ENCODE measurements around the gene METTL5.

DNA sequence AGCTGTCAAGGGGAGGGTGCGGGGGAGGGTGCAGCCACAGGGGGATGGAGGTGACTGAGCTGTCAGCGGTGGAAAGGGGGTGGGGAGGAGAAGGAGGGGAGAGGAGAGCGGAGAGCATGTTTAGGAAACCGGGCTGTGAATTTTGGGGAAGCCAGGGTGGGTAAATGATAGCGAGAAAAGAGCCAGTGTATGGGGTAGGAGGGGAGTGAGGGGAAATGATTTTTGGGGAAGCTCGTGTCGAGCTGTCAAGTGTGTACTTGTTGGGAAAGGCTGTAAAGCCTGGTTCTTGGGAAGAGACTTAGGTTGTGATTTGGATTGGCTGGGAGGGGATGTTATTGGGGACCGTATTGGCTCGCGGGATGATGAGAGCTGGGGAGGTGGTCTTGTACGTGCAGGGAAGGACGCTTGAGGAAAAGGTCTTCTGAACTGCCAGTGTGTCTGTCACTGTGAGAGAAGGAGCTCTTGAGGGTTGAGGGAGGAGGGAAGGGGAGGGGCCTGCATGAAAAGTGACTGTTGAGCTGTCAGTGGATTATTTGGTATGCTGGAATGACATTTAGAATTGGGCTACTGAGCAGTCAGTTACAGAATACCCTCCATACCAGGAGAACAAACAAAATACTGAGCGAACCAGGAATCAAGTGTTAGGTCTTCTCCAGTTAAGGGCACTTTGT, 3.6 kb upstream of the METTL5 start:
- TF ChIP-seq POLR2A (IDR thresholded peaks at IDR 0.05) = no peak
- TF ChIP-seq, protein P1, sequence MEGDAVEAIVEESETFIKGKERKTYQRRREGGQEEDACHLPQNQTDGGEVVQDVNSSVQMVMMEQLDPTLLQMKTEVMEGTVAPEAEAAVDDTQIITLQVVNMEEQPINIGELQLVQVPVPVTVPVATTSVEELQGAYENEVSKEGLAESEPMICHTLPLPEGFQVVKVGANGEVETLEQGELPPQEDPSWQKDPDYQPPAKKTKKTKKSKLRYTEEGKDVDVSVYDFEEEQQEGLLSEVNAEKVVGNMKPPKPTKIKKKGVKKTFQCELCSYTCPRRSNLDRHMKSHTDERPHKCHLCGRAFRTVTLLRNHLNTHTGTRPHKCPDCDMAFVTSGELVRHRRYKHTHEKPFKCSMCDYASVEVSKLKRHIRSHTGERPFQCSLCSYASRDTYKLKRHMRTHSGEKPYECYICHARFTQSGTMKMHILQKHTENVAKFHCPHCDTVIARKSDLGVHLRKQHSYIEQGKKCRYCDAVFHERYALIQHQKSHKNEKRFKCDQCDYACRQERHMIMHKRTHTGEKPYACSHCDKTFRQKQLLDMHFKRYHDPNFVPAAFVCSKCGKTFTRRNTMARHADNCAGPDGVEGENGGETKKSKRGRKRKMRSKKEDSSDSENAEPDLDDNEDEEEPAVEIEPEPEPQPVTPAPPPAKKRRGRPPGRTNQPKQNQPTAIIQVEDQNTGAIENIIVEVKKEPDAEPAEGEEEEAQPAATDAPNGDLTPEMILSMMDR (IDR thresholded peaks at IDR 0.05) = no peak

All from vagina (tissue), 2 donors.